CD4-positive, alpha-beta memory T cell (primary cell): Measurements from ENCODE around the gene EREG. TPM values are rescaled to one million over a fixed set of nuclear protein-coding genes. Genes with fewer than 3 reads are reported as not detected.

Source experiments
- CTCF ChIA-PET: fragments of 350-600 bp; sonication (Branson Sonifier 250); formaldehyde crosslinking; loops from one replicate; lab custom pipeline; 2021; ENCODE audit warnings: inconsistent platforms; ENCODE audit not compliant: partially characterized antibody; lab: Charles Lee
- POLR2A ChIA-PET: fragments of 350-600 bp; sonication (Branson Sonifier 250); formaldehyde crosslinking; loops from one replicate; lab custom pipeline; 2021; ENCODE audit not compliant: partially characterized antibody; lab: Charles Lee
- DNase-seq, 5 donors: peaks; one replicate each; pipeline versions ENCODE4 v3.0.0 to v3.0.0-alpha.2; 2020 to 2022; ENCODE audit warnings: mixed read lengths in 1 of 5
- H3K27ac ChIP-seq: one replicate; pipeline ENCODE4 v1.7.0; 2013; ENCODE audit warnings: low read depth, low read length
- H3K27me3 ChIP-seq: 2 replicates; pipeline ENCODE4 v1.7.0; 2013; ENCODE audit warnings: mild to moderate bottlenecking, low read length, moderate library complexity; ENCODE audit not compliant: insufficient read depth
- H3K36me3 ChIP-seq: 2 replicates; pipeline ENCODE4 v1.7.0; 2013; ENCODE audit warnings: mild to moderate bottlenecking, low read length, moderate library complexity; ENCODE audit not compliant: insufficient read depth
- H3K4me1 ChIP-seq: 2 replicates; pipeline ENCODE4 v1.7.0; 2013; ENCODE audit warnings: mild to moderate bottlenecking, low read length, moderate library complexity; ENCODE audit not compliant: insufficient read depth
- H3K4me3 ChIP-seq, 2 donors: one replicate each; pipeline ENCODE4 v1.7.0; 2013; ENCODE audit warnings: low read length in 2 of 2, mild to moderate bottlenecking in 1 of 2
- H3K9me3 ChIP-seq, 2 donors: one replicate each; pipeline ENCODE4 v1.7.0; 2013; ENCODE audit warnings: low read length in 2 of 2, control low read depth in 1 of 2; ENCODE audit not compliant: control insufficient read depth in 1 of 2
- H3K27ac Mint-ChIP-seq, 7 donors: one replicate each; pipeline ENCODE4 v1.8.0; 2020 to 2021; ENCODE audit warnings: mixed read lengths in 7 of 7, mild to moderate bottlenecking in 6 of 7, inconsistent platforms in 3 of 7, moderate library complexity in 3 of 7
- H3K27me3 Mint-ChIP-seq, 2 donors: one replicate each; pipeline ENCODE4 v1.8.0; 2020 to 2021; ENCODE audit warnings: mixed read lengths in 2 of 2
- H3K36me3 Mint-ChIP-seq, 2 donors: one replicate each; pipeline ENCODE4 v1.8.0; 2020 to 2021; ENCODE audit warnings: mixed read lengths in 2 of 2, inconsistent platforms in 1 of 2, mild to moderate bottlenecking in 1 of 2
- H3K4me1 Mint-ChIP-seq, 4 donors: one replicate each; pipeline ENCODE4 v1.8.0; 2020 to 2021; ENCODE audit warnings: mixed read lengths in 4 of 4, mild to moderate bottlenecking in 1 of 4
- H3K4me3 Mint-ChIP-seq, 8 donors: one replicate each; pipeline ENCODE4 v1.8.0; 2020 to 2021; ENCODE audit warnings: mixed read lengths in 8 of 8, mild to moderate bottlenecking in 7 of 8, moderate library complexity in 6 of 8, inconsistent platforms in 3 of 8
- H3K9me3 Mint-ChIP-seq, 8 donors: one replicate each; pipeline ENCODE4 v1.8.0; 2020 to 2021; ENCODE audit warnings: mixed read lengths in 8 of 8, mild to moderate bottlenecking in 5 of 8, inconsistent platforms in 3 of 8, moderate library complexity in 1 of 8
- intact Hi-C: fragments of 100-400 bp; cut with micrococcal nuclease; formaldehyde crosslinking; loops from one replicate; pipeline ENCODE4 v1.15.1; 2023
- polyA plus RNA-seq, 2 donors: library from polyadenylated mRNA; unstranded; fragments of 300-500 nt; fragmentation: Illumina TruSeq; gene quantifications; one replicate each; pipeline ENCODE4 v1.2.3, GENCODE V29; 2021
- total RNA-seq, 2 experiments: library from RNA; stranded (reverse); gene quantifications; one replicate each; pipeline ENCODE4 v1.2.3, GENCODE V29; 2021

Gene EREG
- total and polyA plus RNA-seq, 4 experiments from 2014 or later = not detected

DNA sequence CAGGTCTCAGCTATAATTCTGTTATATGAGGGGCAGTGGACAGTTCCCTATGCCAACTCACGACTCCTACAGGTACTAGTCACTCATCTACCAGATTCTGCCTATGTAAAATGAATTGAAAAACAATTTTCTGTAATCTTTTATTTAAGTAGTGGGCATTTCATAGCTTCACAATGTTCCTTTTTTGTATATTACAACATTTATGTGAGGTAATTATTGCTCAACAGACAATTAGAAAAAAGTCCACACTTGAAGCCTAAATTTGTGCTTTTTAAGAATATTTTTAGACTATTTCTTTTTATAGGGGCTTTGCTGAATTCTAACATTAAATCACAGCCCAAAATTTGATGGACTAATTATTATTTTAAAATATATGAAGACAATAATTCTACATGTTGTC, 20.4 kb downstream of the EREG start:
- H3K27ac Mint-ChIP-seq = no peak overlapping the region
- POLR2A ChIA-PET = no interaction called here
- no peaks in the 10 kb centered on the region for H3K9me3 Mint-ChIP-seq
- H3K27me3 Mint-ChIP-seq = peaks cover 3 to 7% of the 10 kb centered on the region in 2 donors
- H3K36me3 ChIP-seq = no peaks in the 10 kb centered on the region
- H3K27me3 ChIP-seq = no peaks in the 10 kb centered on the region
- H3K9me3 ChIP-seq = no peaks in the 10 kb centered on the region
- H3K4me1 ChIP-seq = no peaks in the 10 kb centered on the region
- intact Hi-C loops = no loop called here
- H3K4me3 Mint-ChIP-seq = no peak overlapping the region
- no peaks in the 10 kb centered on the region for H3K4me1 Mint-ChIP-seq
- H3K36me3 Mint-ChIP-seq = no peaks in the 10 kb centered on the region
- H3K27ac ChIP-seq = no peak overlapping the region
- DNase-seq = no peak
- no peak overlapping the region for H3K4me3 ChIP-seq
- CTCF ChIA-PET = interaction anchor here (0.7 to 1.1 kb wide), 4 partner anchors 13 to 289 kb away, joined by 3 to 5 read pairs (median 3); no protein-coding TSS in a partner anchor

DNA sequence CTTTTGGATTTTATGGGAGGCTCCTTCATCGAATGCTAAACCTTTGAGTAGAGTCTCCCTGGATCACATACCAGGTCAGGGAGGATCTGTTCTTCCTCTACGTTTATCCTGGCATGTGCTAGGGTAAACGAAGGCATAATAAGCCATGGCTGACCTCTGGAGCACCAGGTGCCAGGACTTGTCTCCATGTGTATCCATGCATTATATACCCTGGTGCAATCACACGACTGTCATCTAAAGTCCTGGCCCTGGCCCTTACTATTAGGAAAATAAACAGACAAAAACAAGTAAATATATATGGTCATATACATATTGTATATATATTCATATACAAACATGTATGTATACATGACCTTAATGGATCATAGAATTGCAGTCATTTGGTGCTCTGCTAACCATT, 21.2 kb downstream of the EREG start:
- H3K27ac ChIP-seq = no peak overlapping the region
- intact Hi-C loops = no loop called here
- H3K4me3 ChIP-seq = no peak overlapping the region
- Mint-ChIP-seq H3K27me3 (peaks cover 3 to 7% of the 10 kb centered on the region in 2 donors), H3K27ac (no peak overlapping the region), H3K4me1 (no peaks in the 10 kb centered on the region), H3K9me3 (no peaks in the 10 kb centered on the region), H3K36me3 (no peaks in the 10 kb centered on the region), H3K4me3 (no peak overlapping the region)
- H3K4me1 ChIP-seq = no peaks in the 10 kb centered on the region
- CTCF ChIA-PET = no interaction called here
- no peak for DNase-seq
- H3K27me3 ChIP-seq = no peaks in the 10 kb centered on the region
- POLR2A ChIA-PET = no interaction called here
- no peaks in the 10 kb centered on the region for H3K36me3 ChIP-seq
- H3K9me3 ChIP-seq = no peaks in the 10 kb centered on the region

DNA sequence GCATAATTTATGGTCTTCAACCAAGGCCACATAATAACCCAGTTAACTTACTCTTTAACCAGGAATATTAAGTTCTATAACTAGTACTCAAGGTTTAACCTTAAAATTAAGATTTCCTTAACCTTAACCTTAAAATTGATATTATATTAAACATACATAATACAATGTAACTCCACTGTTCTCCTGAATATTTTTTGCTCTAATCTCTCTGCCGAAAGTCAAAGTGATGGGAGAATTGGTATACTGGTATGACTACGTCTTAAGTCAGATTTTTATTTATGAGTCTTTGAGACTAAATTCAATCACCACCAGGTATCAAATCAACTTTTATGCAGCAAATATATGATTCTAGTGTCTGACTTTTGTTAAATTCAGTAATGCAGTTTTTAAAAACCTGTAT, 22.8 kb downstream of the EREG start:
- intact Hi-C loops = no loop called here
- POLR2A ChIA-PET = no interaction called here

DNA sequence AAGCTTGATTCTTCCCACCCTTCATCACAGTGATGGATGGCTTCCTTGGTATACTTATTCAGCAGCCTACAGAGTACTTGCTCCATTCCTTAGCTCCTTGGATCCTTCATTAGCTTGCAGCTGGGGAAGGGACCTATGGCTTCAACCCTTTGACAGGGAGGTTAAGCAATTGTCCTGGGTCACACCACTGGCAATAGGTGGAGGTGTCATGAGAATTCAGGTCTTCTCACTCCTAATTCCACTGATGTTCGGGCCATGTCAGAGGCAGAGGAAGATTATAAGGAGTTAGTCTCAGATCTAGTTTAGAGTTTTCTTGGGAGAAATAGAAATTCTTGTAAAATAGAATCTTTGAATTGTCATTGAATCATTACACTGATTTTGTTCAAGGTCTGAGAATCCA, 24.5 kb downstream of the EREG start:
- Histone ChIP-seq H3K27me3 (no peaks in the 10 kb centered on the region), H3K4me1 (no peaks in the 10 kb centered on the region), H3K9me3 (no peaks in the 10 kb centered on the region), H3K4me3 (no peak overlapping the region), H3K36me3 (no peaks in the 10 kb centered on the region), H3K27ac (no peak overlapping the region)
- H3K27me3 Mint-ChIP-seq = peaks cover 3 to 5% of the 10 kb centered on the region in 2 donors
- H3K27ac Mint-ChIP-seq = no peak overlapping the region
- no peaks in the 10 kb centered on the region for H3K9me3 Mint-ChIP-seq
- no peak overlapping the region for H3K4me3 Mint-ChIP-seq
- POLR2A ChIA-PET = no interaction called here
- intact Hi-C loops = no loop called here
- CTCF ChIA-PET = no interaction called here
- no peaks in the 10 kb centered on the region for H3K4me1 Mint-ChIP-seq
- no peaks in the 10 kb centered on the region for H3K36me3 Mint-ChIP-seq
- no peak for DNase-seq

More for the DNA sequence above, 22.8 kb downstream of the EREG start:
- Histone ChIP-seq H3K36me3 (no peaks in the 10 kb centered on the region), H3K4me1 (no peaks in the 10 kb centered on the region), H3K9me3 (no peaks in the 10 kb centered on the region), H3K4me3 (no peak overlapping the region), H3K27me3 (no peaks in the 10 kb centered on the region), H3K27ac (no peak overlapping the region)
- Mint-ChIP-seq H3K4me3 (no peak overlapping the region), H3K4me1 (no peaks in the 10 kb centered on the region), H3K36me3 (no peaks in the 10 kb centered on the region), H3K9me3 (no peaks in the 10 kb centered on the region), H3K27ac (no peak overlapping the region), H3K27me3 (peaks cover 3 to 5% of the 10 kb centered on the region in 2 donors)
- CTCF ChIA-PET = no interaction called here
- no peak for DNase-seq

DNA sequence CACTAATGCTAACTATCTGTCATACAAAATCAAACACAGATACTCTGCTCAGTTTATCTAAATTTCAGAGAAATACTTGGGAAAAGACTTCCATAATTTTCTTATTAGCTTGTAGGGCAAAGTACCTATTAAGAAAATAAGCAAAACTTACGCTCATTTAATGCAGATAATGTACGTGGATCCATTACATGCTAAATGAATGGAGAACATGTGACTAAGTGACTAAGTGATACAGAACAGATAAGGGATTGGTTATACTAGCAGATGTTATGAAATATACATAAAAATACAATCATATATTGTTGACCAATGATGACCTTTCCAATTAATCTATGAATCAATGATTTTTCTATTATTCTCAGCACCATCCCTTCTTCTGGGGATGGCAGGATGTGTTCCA, 25.7 kb downstream of the EREG start:
- POLR2A ChIA-PET = no interaction called here
- H3K4me1 ChIP-seq = no peaks in the 10 kb centered on the region
- no peak overlapping the region for H3K27ac Mint-ChIP-seq
- H3K27ac ChIP-seq = no peak overlapping the region
- H3K9me3 Mint-ChIP-seq = no peaks in the 10 kb centered on the region
- no peak overlapping the region for H3K4me3 Mint-ChIP-seq
- CTCF ChIA-PET = no interaction called here
- H3K4me1 Mint-ChIP-seq = no peaks in the 10 kb centered on the region
- no peaks in the 10 kb centered on the region for H3K36me3 ChIP-seq
- H3K27me3 ChIP-seq = no peaks in the 10 kb centered on the region
- intact Hi-C loops = no loop called here
- H3K27me3 Mint-ChIP-seq = peaks cover 3 to 5% of the 10 kb centered on the region in 2 donors
- DNase-seq = no peak
- H3K9me3 ChIP-seq = no peaks in the 10 kb centered on the region
- no peak overlapping the region for H3K4me3 ChIP-seq
- no peaks in the 10 kb centered on the region for H3K36me3 Mint-ChIP-seq

DNA sequence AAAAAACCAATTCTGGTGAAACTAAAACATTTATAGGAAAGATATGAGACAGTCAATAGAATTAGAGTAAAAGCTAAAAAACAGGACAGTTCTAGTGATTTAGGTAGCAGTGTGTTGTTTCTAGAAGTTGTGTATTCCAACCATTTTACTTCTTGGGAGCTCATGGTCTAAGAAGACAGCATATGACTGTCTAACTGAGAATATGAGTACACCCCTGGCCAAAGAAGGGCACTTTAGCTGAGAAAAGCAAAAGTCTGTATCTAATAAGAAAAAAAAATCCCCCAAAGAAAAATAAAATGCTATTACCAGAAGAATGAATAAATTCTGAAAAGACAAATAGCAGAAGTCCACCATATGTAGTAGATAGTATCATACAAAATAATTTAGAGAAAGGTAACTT, 26.4 kb downstream of the EREG start:
- H3K9me3 ChIP-seq = no peaks in the 10 kb centered on the region
- no peaks in the 10 kb centered on the region for H3K4me1 Mint-ChIP-seq
- no peak overlapping the region for H3K27ac Mint-ChIP-seq
- no peaks in the 10 kb centered on the region for H3K9me3 Mint-ChIP-seq
- no peak overlapping the region for H3K4me3 ChIP-seq
- no peaks in the 10 kb centered on the region for H3K36me3 ChIP-seq
- H3K4me3 Mint-ChIP-seq = no peak overlapping the region
- intact Hi-C loops = no loop called here
- H3K27me3 Mint-ChIP-seq = peaks cover 3 to 5% of the 10 kb centered on the region in 2 donors
- no peak overlapping the region for H3K27ac ChIP-seq
- H3K4me1 ChIP-seq = no peaks in the 10 kb centered on the region
- H3K27me3 ChIP-seq = no peaks in the 10 kb centered on the region
- POLR2A ChIA-PET = no interaction called here
- H3K36me3 Mint-ChIP-seq = no peaks in the 10 kb centered on the region
- CTCF ChIA-PET = no interaction called here
- no peak for DNase-seq

DNA sequence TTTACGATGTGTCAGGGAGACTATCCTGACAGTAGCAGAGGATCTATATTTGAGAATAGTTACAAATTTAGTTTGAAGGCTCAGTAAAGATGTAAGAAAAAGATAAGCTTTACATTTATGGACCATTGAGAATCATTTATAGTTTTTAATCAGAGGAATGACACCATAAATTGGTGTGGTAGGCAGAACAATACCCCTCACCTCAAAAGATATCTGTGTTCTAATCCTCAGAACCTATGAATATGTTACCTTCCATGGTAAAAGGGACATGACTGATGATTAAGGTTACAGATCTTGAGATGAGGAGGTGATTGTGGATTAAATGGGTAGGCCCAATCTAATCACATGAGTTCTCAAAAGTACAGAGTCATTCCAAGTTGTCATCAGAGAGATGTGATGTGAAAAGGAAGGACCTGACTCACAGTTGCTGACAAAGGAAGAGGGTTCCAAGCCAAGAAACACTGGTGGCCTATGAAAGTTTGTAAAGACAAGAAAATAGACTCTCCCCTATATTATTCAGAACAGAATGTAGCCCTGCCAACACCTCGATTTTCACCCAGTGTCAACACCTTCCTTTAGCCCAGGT, 27.0 kb downstream of the EREG start:
- CTCF ChIA-PET = no interaction called here
- no peak overlapping the region for H3K4me3 Mint-ChIP-seq
- Histone ChIP-seq H3K9me3 (no peaks in the 10 kb centered on the region), H3K27ac (no peak overlapping the region), H3K36me3 (no peaks in the 10 kb centered on the region), H3K4me3 (no peak overlapping the region), H3K4me1 (no peaks in the 10 kb centered on the region), H3K27me3 (no peaks in the 10 kb centered on the region)
- POLR2A ChIA-PET = no interaction called here
- peaks cover 3 to 5% of the 10 kb centered on the region in 2 donors for H3K27me3 Mint-ChIP-seq
- DNase-seq = no peak
- no peak overlapping the region for H3K27ac Mint-ChIP-seq
- no peaks in the 10 kb centered on the region for H3K4me1 Mint-ChIP-seq
- no peaks in the 10 kb centered on the region for H3K36me3 Mint-ChIP-seq
- intact Hi-C loops = no loop called here
- H3K9me3 Mint-ChIP-seq = no peaks in the 10 kb centered on the region
